ENCODE data around the gene MYO5B. TPM values are rescaled to one million over a fixed set of nuclear protein-coding genes. Genes with fewer than 3 reads are reported as not detected.
A peak's percentile ranks its signal among the peaks of the same experiment; 100 is the strongest.

MYO5B gene
- total RNA-seq, 4 donors from 2014 or later, result 0.63 to 31.0 (median 13.0) TPM

- no peak for TF ChIP-seq CTCF (IDR thresholded peaks at IDR 0.05)
- DNase-seq (ENCODE audit: low spot score) (no peak), ATAC-seq (ENCODE audit: low FRiP score) (peak; percentile 16)
These were observed 183.0 kb downstream of the MYO5B start for GRCh38 chr18:50011813-50012435.

DNA sequence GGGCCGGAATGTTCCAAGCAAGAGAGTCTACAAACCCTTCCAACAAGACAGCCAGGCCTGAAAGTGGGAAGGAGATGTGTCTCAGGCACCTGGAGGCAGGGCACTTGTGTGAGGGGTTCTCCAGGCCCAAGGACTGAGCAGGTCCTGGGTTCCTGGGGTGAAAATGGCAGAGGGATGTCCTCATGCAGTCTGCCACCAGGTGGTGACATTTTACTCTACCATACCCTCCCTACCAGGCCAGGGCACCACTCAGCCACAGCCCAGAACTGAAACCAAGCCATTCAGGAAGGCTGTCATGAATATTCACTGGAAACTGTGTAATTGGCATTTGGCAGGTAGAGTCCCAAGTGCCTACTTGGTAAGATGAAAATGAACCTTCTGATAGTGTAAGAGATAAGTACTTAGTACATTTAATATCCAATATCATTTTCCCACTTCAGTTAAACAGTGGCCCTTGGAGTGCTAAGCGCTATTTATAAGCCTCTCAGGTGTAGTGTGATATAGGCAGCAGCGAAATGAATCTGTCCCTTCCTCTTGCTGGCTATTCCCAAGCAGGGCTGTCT lies 185.1 kb downstream of the MYO5B start:
- TF ChIP-seq CTCF (IDR thresholded peaks at IDR 0.05), result no peak
- DNase-seq (ENCODE audit: low spot score), result no peak
- peak; percentile 52 for ATAC-seq (ENCODE audit: low FRiP score)

GRCh38 chr18:50008306-50008705 lies 186.6 kb downstream of the MYO5B start:
- TF ChIP-seq CTCF (IDR thresholded peaks at IDR 0.05), result no peak
- DNase-seq (ENCODE audit: low spot score) (no peak), ATAC-seq (ENCODE audit: low FRiP score) (no peak)

DNA sequence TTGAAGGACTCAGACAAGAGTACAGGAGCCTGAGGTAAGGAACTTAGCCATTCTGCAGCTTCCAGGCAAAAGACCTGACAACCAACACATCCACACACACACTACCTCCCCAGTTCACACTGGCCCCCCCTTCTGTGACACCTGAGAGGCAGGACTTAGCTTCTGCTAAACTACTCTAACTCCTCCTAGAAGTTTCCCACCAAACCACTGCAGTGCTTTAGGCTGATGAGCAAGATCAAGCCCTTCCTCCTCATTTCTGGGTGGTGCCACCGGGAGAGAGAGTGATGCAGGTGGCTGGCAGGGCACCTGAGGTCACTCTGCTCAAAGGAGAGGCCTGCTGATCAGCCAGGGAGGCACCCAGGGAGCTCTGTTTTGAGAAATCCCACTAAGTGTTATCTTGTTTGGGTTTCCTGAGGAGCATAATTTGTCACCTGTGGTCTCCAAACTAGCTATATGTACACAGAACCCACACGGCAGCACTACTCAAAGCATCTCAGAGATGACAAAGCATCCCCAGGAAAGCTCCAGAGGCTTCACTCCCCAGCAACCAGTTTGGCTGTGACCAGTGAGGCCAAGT lies 188.4 kb downstream of the MYO5B start:
- ATAC-seq (ENCODE audit: low FRiP score) (no peak), DNase-seq (ENCODE audit: low spot score) (no peak)
- TF ChIP-seq CTCF (IDR thresholded peaks at IDR 0.05), result no peak

- ATAC-seq (ENCODE audit: low FRiP score) (no peak), DNase-seq (ENCODE audit: low spot score) (no peak)
- TF ChIP-seq CTCF (IDR thresholded peaks at IDR 0.05), result no peak
These were observed 190.9 kb downstream of the MYO5B start for GRCh38 chr18:50004013-50004412.

DNA sequence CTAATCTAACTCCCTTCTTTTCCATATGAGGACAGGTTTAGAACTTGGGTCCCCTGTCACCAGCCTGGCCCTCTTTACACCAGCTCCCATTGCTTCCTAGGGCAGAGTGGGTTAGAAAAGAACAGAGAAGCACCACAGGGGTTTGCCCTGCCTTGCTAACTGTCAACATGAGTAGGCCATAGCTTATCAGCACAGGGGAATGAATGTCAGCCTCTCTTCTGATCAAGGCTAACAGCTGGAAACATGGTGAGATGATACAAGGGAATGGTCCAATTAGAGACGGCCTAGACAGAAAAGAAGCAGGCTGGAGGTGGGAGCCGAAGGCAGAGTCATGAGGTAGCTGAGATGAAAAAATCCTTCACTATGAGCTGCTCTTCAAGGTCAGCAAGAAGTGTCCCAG lies 192.2 kb downstream of the MYO5B start:
- ATAC-seq (ENCODE audit: low FRiP score) (no peak), DNase-seq (ENCODE audit: low spot score) (no peak)
- no peak for TF ChIP-seq CTCF (IDR thresholded peaks at IDR 0.05)

DNA sequence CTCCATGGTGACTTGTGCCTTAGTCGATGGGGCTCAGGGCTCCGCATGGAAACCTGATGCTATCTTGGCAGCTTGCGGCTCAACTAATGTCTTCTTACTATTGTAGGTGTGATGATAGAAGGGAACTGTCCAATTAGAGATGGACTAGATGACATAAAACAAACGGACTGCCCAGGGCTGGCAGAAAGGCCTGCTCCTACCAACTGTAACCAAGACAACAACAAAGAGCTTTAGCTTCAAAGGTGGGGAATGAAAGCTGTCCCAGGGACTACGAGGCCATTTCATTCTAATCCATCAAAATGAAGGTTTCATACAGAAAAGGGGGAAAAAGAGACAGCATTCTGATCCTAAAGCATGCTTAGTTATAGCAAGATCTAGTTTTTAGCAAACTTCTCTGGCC lies 194.7 kb downstream of the MYO5B start:
- TF ChIP-seq CTCF (IDR thresholded peaks at IDR 0.05), result no peak
- DNase-seq (ENCODE audit: low spot score) (no peak), ATAC-seq (ENCODE audit: low FRiP score) (no peak)

All from omental fat pad (tissue), 4 donors.